ENCODE data around the gene EXTL2. TPM values are rescaled to one million over a fixed set of nuclear protein-coding genes. Genes with fewer than 3 reads are reported as not detected.

The EXTL2 gene, protein sequence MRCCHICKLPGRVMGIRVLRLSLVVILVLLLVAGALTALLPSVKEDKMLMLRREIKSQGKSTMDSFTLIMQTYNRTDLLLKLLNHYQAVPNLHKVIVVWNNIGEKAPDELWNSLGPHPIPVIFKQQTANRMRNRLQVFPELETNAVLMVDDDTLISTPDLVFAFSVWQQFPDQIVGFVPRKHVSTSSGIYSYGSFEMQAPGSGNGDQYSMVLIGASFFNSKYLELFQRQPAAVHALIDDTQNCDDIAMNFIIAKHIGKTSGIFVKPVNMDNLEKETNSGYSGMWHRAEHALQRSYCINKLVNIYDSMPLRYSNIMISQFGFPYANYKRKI
- polyA plus RNA-seq (2011; rRNA removed), result 19.1 and 22.4 TPM in 2 replicates
- 3.1 and 3.4 TPM in 2 replicates for polyA plus RNA-seq (2012; cell fraction: cytosol; rRNA removed)
- 2.9 and 4.9 TPM in 2 replicates for polyA plus RNA-seq (2012; cell fraction: nucleus; rRNA removed)
- polyA plus RNA-seq (2017; fragmentation: RNase III; extraction: RNeasy Plus Mini Kit Qiagen cat#74134 plus additional on column Dnase treatment), result 9.2 to 10.7 TPM (median 9.4 TPM) in 3 replicates
- polyA minus RNA-seq (2011; rRNA and poly(A)+ RNA removed), result 3.2 and 4.8 TPM in 2 replicates

GRCh38 chr1:100894603-100895539, at the start of gene EXTL2:
TSS of gene EXTL2 (minus strand) at chr1:100894842. CDS start at chr1:100888757, 6,085 bp downstream.
- Histone ChIP-seq H3K4me3 (peak within 1 kb of the TSS; percentile 99), H3K9me3 (peaks cover 7% of the 10 kb centered on the region; the same call in 2 of the 3 replicates), H3K27ac (peak within 1 kb of the TSS; percentile 91 to 95), H3K4me1 (peaks cover 8% of the 10 kb centered on the region; the same call in 1 of the 3 replicates), H3K4me2 (peak within 1 kb of the TSS; percentile 83)
- TF ChIP-seq CTCF (IDR thresholded peaks at IDR 0.05) (no peak), POLR2A (IDR thresholded peaks at IDR 0.05; ENCODE audit: low read length) (peak; percentile 32), USF2 (IDR thresholded peaks at IDR 0.05) (peak; percentile 28; the same call in 1 of the 2 replicates), EP300 (IDR thresholded peaks at IDR 0.05) (no peak), JUNB (IDR thresholded peaks at IDR 0.05) (no peak), REST (IDR thresholded peaks at IDR 0.05) (no peak), TP53 (CRISPR knock-in tag; IDR thresholded peaks at IDR 0.05) (no peak), POLR2AphosphoS2 (conservative IDR thresholded peaks at IDR 0.05; ENCODE audit: low read length) (no peak), SREBF2 (IDR thresholded peaks at IDR 0.05) (no peak), CHD2 (IDR thresholded peaks at IDR 0.05; ENCODE audit: low read length, partially characterized antibody) (no peak), JUN (IDR thresholded peaks at IDR 0.05) (peak; percentile 21 to 43; a peak in 3 of 5 replicates), CEBPB (IDR thresholded peaks at IDR 0.05) (no peak), ESRRA (IDR thresholded peaks at IDR 0.05; ENCODE audit: borderline replicate concordance, low read length) (no peak), HOXA7 (CRISPR knock-in tag; IDR thresholded peaks at IDR 0.05) (no peak), RNF2 (IDR thresholded peaks at IDR 0.05; ENCODE audit: borderline replicate concordance, low read depth) (no peak), PHF8 (IDR thresholded peaks at IDR 0.05; ENCODE audit: borderline replicate concordance, low read depth) (peak; percentile 51), SMC3 (IDR thresholded peaks at IDR 0.05) (no peak), EHF (CRISPR knock-in tag; IDR thresholded peaks at IDR 0.05) (0 out of 2 replicates have a peak, but pooled peaks have one; percentile 16), CHD4 (IDR thresholded peaks at IDR 0.05; ENCODE audit: borderline replicate concordance) (no peak), TFCP2L1 (CRISPR knock-in tag; IDR thresholded peaks at IDR 0.05) (no peak), FOSL2 (IDR thresholded peaks at IDR 0.05) (no peak), FOSL2 (CRISPR knock-in tag; IDR thresholded peaks at IDR 0.05) (no peak)
- under 1% methylated on average over 37 of the region's 47 CpGs for WGBS (ENCODE audit: missing lambda C conversion rate)
- peak; percentile 78 to 79 for ATAC-seq
- peak; percentile 51 to 85 for DNase-seq (ENCODE audit: low read depth in 1 of 2, low spot score in 1 of 2)
- no peak for FAIRE-seq
- ChIA-PET POLR2A (interaction anchor here (1.0 to 2.3 kb wide), 3 partner anchors 10 to 25 kb away, joined by 3 to 11 read pairs (median 4); no protein-coding TSS in a partner anchor), CTCF (interaction anchor here (2.4 kb wide), 1 partner anchor 10 kb away, joined by 9 read pairs; no protein-coding TSS in a partner anchor)
